Amygdala (tissue), 56 donors: ENCODE measurements around the gene MAGI3.
"Not testable (repeated sequence)": the region's sequence is repeated elsewhere in the genome, so short reads cannot be mapped to it uniquely, and the experiment has no call there.

ENCODE experiments used
- DNase-seq, 56 donors: peaks; one replicate each; lab custom pipeline; 2025; lab: John Stamatoyannopoulos, UW

Gene MAGI3

GRCh38 chr1:113396102-113396501, 5.8 kb downstream of the MAGI3 start:
- DNase-seq, result no peak

- no peak for DNase-seq
These were observed 6.3 kb downstream of the MAGI3 start for GRCh38 chr1:113396585-113396984.

- peak in 1 of 56 donors; percentile 4 for DNase-seq
These were observed 8.8 kb downstream of the MAGI3 start for GRCh38 chr1:113399062-113399583.

- DNase-seq, result no peak
These were observed 10.8 kb downstream of the MAGI3 start for GRCh38 chr1:113401067-113401466.

GRCh38 chr1:113401728-113402127, 11.4 kb downstream of the MAGI3 start:
- DNase-seq, result no peak

- no peak for DNase-seq
These were observed 12.8 kb downstream of the MAGI3 start for GRCh38 chr1:113403065-113403464.

- no peak for DNase-seq
These were observed 15.3 kb downstream of the MAGI3 start for GRCh38 chr1:113405573-113405972.

GRCh38 chr1:113406149-113406548, 15.8 kb downstream of the MAGI3 start:
- DNase-seq, result not testable (repeated sequence)

- no peak for DNase-seq
These were observed 19.0 kb downstream of the MAGI3 start for GRCh38 chr1:113409363-113409762.

GRCh38 chr1:113412020-113412419, 21.7 kb downstream of the MAGI3 start:
- not testable (repeated sequence) for DNase-seq

- DNase-seq, result no peak
These were observed 25.2 kb downstream of the MAGI3 start for GRCh38 chr1:113415310-113416070.

- not testable (repeated sequence) for DNase-seq
These were observed 25.8 kb downstream of the MAGI3 start for GRCh38 chr1:113416071-113416470.

- no peak for DNase-seq
These were observed 26.2 kb downstream of the MAGI3 start for GRCh38 chr1:113416496-113416895.

- DNase-seq, result no peak
These were observed 32.2 kb downstream of the MAGI3 start for GRCh38 chr1:113422315-113423068.

- no peak for DNase-seq
These were observed 33.5 kb downstream of the MAGI3 start for GRCh38 chr1:113423826-113424225.

GRCh38 chr1:113429461-113430153, 39.3 kb downstream of the MAGI3 start:
- DNase-seq, result no peak

GRCh38 chr1:113433184-113433583, 42.9 kb downstream of the MAGI3 start:
- no peak for DNase-seq

GRCh38 chr1:113434081-113434873, 44.0 kb downstream of the MAGI3 start:
- no peak for DNase-seq

GRCh38 chr1:113434874-113435175, 44.5 kb downstream of the MAGI3 start:
- DNase-seq, result no peak

GRCh38 chr1:113437554-113438341, 47.4 kb downstream of the MAGI3 start:
- DNase-seq, result no peak
